NOMO-1 (cell line): ENCODE measurements around the gene CAMKV.
A peak's percentile ranks its signal among the peaks of the same experiment; 100 is the strongest.
"Not testable (repeated sequence)": the region's sequence is repeated elsewhere in the genome, so short reads cannot be mapped to it uniquely, and the experiment has no call there.

Source experiments
- DNase-seq, 2 experiments: peaks; one replicate each; lab custom pipeline; 2025; ENCODE audit not compliant: unreplicated experiment in 2 of 2; lab: John Stamatoyannopoulos, UW

The CAMKV gene

GRCh38 chr3:49856181-49857005, 13.3 kb downstream of the CAMKV start, which contains the start of gene TRAIP:
Gene TRAIP, minus strand, starts transcription at chr3:49856564. Its CDS starts 111 bp downstream, at chr3:49856453.
- peak; percentile 88 to 93 for DNase-seq

- DNase-seq = no peak
Measured at GRCh38 chr3:49855662-49856061, 14.0 kb downstream of the CAMKV start.

- no peak for DNase-seq
Measured at GRCh38 chr3:49845694-49846093, 24.0 kb downstream of the CAMKV start.

- DNase-seq = no peak
Measured at GRCh38 chr3:49844464-49845183, 25.1 kb downstream of the CAMKV start.

GRCh38 chr3:49842843-49843517, 26.7 kb downstream of the CAMKV start:
- no peak for DNase-seq

GRCh38 chr3:49841806-49842205, 27.9 kb downstream of the CAMKV start:
- no peak for DNase-seq

GRCh38 chr3:49841126-49841696, 28.5 kb downstream of the CAMKV start:
- peak; percentile 22 to 38 for DNase-seq

GRCh38 chr3:49840388-49840787, 29.3 kb downstream of the CAMKV start:
- DNase-seq = no peak

GRCh38 chr3:49839193-49839809, 30.4 kb downstream of the CAMKV start:
- peak; percentile 54 to 79 for DNase-seq

- no peak for DNase-seq
Measured at GRCh38 chr3:49831341-49831740, 38.4 kb downstream of the CAMKV start.

- DNase-seq = no peak
Measured at GRCh38 chr3:49826016-49826415, 43.7 kb downstream of the CAMKV start.

- DNase-seq = not testable (repeated sequence)
Measured at GRCh38 chr3:49823131-49823530, 46.6 kb downstream of the CAMKV start.

GRCh38 chr3:49813497-49814174, 56.1 kb downstream of the CAMKV start, which contains the start of gene UBA7:
Gene UBA7, minus strand, starts transcription at chr3:49813953. Its CDS starts 166 bp downstream, at chr3:49813787.
- DNase-seq = peak; percentile 61 to 88

GRCh38 chr3:49812916-49813496, 56.7 kb downstream of the CAMKV start:
- DNase-seq = no peak
